Lower leg skin (tissue), 3 donors: ENCODE results near the gene RAPGEF5.

Experiments used
- POLR2A ChIP-seq, 2 donors: fragments of 450-650 bp; IDR thresholded peaks; one replicate each; pipeline ENCODE4 v1.6.1; 2016 to 2017; ENCODE audit warnings: antibody characterized with exemption in 2 of 2, mild to moderate bottlenecking in 1 of 2, moderate library complexity in 1 of 2
- TF ChIP-seq, protein P1 (sequence below), 3 donors: fragments of 450-650 bp; IDR thresholded peaks; one replicate each; pipeline ENCODE4 v1.5.1; 2016; ENCODE audit warnings: antibody characterized with exemption in 3 of 3, mild to moderate bottlenecking in 3 of 3, moderate library complexity in 2 of 3

GRCh38 chr7:22302193-22302592 is 54.8 kb downstream of the RAPGEF5 start:
- TF ChIP-seq, protein P1, sequence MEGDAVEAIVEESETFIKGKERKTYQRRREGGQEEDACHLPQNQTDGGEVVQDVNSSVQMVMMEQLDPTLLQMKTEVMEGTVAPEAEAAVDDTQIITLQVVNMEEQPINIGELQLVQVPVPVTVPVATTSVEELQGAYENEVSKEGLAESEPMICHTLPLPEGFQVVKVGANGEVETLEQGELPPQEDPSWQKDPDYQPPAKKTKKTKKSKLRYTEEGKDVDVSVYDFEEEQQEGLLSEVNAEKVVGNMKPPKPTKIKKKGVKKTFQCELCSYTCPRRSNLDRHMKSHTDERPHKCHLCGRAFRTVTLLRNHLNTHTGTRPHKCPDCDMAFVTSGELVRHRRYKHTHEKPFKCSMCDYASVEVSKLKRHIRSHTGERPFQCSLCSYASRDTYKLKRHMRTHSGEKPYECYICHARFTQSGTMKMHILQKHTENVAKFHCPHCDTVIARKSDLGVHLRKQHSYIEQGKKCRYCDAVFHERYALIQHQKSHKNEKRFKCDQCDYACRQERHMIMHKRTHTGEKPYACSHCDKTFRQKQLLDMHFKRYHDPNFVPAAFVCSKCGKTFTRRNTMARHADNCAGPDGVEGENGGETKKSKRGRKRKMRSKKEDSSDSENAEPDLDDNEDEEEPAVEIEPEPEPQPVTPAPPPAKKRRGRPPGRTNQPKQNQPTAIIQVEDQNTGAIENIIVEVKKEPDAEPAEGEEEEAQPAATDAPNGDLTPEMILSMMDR (IDR thresholded peaks at IDR 0.05), result no peak
- no peak for TF ChIP-seq POLR2A (IDR thresholded peaks at IDR 0.05)
